Vagina (tissue), 2 donors: Measurements from ENCODE around the gene ZSCAN21. TPM values are rescaled to one million over a fixed set of nuclear protein-coding genes. Genes with fewer than 3 reads are reported as not detected.

Experiments
- DNase-seq, 2 donors: peaks; one replicate each; pipeline ENCODE4 v3.0.0-alpha.2; 2017; ENCODE audit errors: extremely low spot score in 2 of 2
- H3K27ac ChIP-seq: fragments of 200-600 bp; sonication (generic); one replicate; pipeline ENCODE4 v1.5.1; 2019
- H3K27me3 ChIP-seq: fragments of 200-600 bp; sonication (generic); one replicate; pipeline ENCODE4 v1.5.1; 2019
- H3K36me3 ChIP-seq, 2 donors: fragments of 200-600 bp; sonication (generic); one replicate each; pipeline ENCODE4 v1.5.1; 2017 to 2019
- H3K4me1 ChIP-seq: fragments of 200-600 bp; sonication (generic); one replicate; pipeline ENCODE4 v1.5.1; 2019
- H3K4me3 ChIP-seq, 2 donors: fragments of 200-600 bp; sonication (generic); 1 replicate in 1 of 2; 2 replicates in 1 of 2; pipeline ENCODE4 v1.5.1; 2016 to 2019
- H3K9me3 ChIP-seq: fragments of 200-600 bp; sonication (generic); one replicate; pipeline ENCODE4 v1.5.1; 2019
- CTCF ChIP-seq, 3 experiments: fragments of 450-650 bp in 2 of 3; fragments of 200-600 bp in 1 of 3; sonication (generic) in 1 of 3; IDR thresholded peaks; one replicate each; pipeline ENCODE4 v1.5.1; 2017 to 2019; ENCODE audit warnings: antibody characterized with exemption in 3 of 3, mild to moderate bottlenecking in 2 of 3, moderate library complexity in 2 of 3
- POLR2A ChIP-seq, 2 donors: fragments of 450-650 bp; IDR thresholded peaks; one replicate each; pipeline ENCODE4 v1.6.1; 2017; ENCODE audit warnings: antibody characterized with exemption in 2 of 2, mild to moderate bottlenecking in 2 of 2, moderate library complexity in 2 of 2
- POLR2AphosphoS5 ChIP-seq, 2 donors: sonication (generic); formaldehyde crosslinking; IDR thresholded peaks; one replicate each; pipeline ENCODE4 v1.9.0; 2017; ENCODE audit warnings: antibody characterized with exemption in 2 of 2, mild to moderate bottlenecking in 2 of 2, low read depth in 1 of 2; ENCODE audit not compliant: insufficient read depth in 1 of 2
- intact Hi-C: fragments of 100-400 bp; cut with DNase I; formaldehyde crosslinking; loops from one replicate; pipeline ENCODE4 v1.15.1; 2023
- total RNA-seq: library from RNA; depleted of rRNA; stranded (reverse); fragments of >200 nt; gene quantifications from one replicate; pipeline ENCODE4 v1.2.3, GENCODE V29; 2016

The ZSCAN21 gene
- total RNA-seq, 1 donor from 2014 or later, result 19.9 TPM

GRCh38 chr7:100093498-100093897, 43.9 kb downstream of the ZSCAN21 start:
- no peak overlapping the region for H3K27ac ChIP-seq
- H3K36me3 ChIP-seq, result peaks cover 8 to 73% of the 10 kb centered on the region in 2 donors
- no peak overlapping the region for H3K4me3 ChIP-seq

GRCh38 chr7:100093925-100094486, 44.4 kb downstream of the ZSCAN21 start:
- DNase-seq, result no peak
- Histone ChIP-seq H3K4me1 (peaks cover 19% of the 10 kb centered on the region), H3K27me3 (no peaks in the 10 kb centered on the region), H3K4me3 (no peak overlapping the region), H3K36me3 (peaks cover 8 to 78% of the 10 kb centered on the region in 2 donors), H3K9me3 (no peaks in the 10 kb centered on the region), H3K27ac (no peak overlapping the region)
- no peak for TF ChIP-seq CTCF (IDR thresholded peaks at IDR 0.05)
- TF ChIP-seq POLR2A (IDR thresholded peaks at IDR 0.05), result no peak
- TF ChIP-seq POLR2AphosphoS5 (IDR thresholded peaks at IDR 0.05; ENCODE audit: insufficient read depth in 1 of 2, low read depth in 1 of 2), result no peak
- intact Hi-C loops, result no loop called here

More at GRCh38 chr7:100093498-100093897, 43.9 kb downstream of the ZSCAN21 start:
- Histone ChIP-seq H3K9me3 (no peaks in the 10 kb centered on the region), H3K27me3 (no peaks in the 10 kb centered on the region), H3K4me1 (peaks cover 15% of the 10 kb centered on the region)
- intact Hi-C loops, result no loop called here
- no peak for DNase-seq
- TF ChIP-seq POLR2A (IDR thresholded peaks at IDR 0.05) (no peak), POLR2AphosphoS5 (IDR thresholded peaks at IDR 0.05; ENCODE audit: insufficient read depth in 1 of 2, low read depth in 1 of 2) (no peak)

GRCh38 chr7:100095289-100095688, 45.7 kb downstream of the ZSCAN21 start:
- H3K4me1 ChIP-seq, result peaks cover 19% of the 10 kb centered on the region
- no peak for DNase-seq
- no peak overlapping the region for H3K4me3 ChIP-seq
- H3K27me3 ChIP-seq, result no peaks in the 10 kb centered on the region
- TF ChIP-seq POLR2AphosphoS5 (IDR thresholded peaks at IDR 0.05; ENCODE audit: insufficient read depth in 1 of 2, low read depth in 1 of 2) (no peak), CTCF (IDR thresholded peaks at IDR 0.05) (no peak), POLR2A (IDR thresholded peaks at IDR 0.05) (no peak)
- H3K9me3 ChIP-seq, result no peaks in the 10 kb centered on the region
- peaks cover 8 to 84% of the 10 kb centered on the region in 2 donors for H3K36me3 ChIP-seq
- H3K27ac ChIP-seq, result no peak overlapping the region
- intact Hi-C loops, result no loop called here

GRCh38 chr7:100095704-100096103, 46.1 kb downstream of the ZSCAN21 start:
- H3K9me3 ChIP-seq, result no peaks in the 10 kb centered on the region
- H3K36me3 ChIP-seq, result peaks cover 8 to 84% of the 10 kb centered on the region in 2 donors
- no peaks in the 10 kb centered on the region for H3K27me3 ChIP-seq
- peaks cover 19% of the 10 kb centered on the region for H3K4me1 ChIP-seq
- no peak overlapping the region for H3K4me3 ChIP-seq
- TF ChIP-seq POLR2AphosphoS5 (IDR thresholded peaks at IDR 0.05; ENCODE audit: insufficient read depth in 1 of 2, low read depth in 1 of 2) (no peak), CTCF (IDR thresholded peaks at IDR 0.05) (no peak), POLR2A (IDR thresholded peaks at IDR 0.05) (no peak)
- H3K27ac ChIP-seq, result no peak overlapping the region
- no peak for DNase-seq
- intact Hi-C loops, result no loop called here

GRCh38 chr7:100098913-100099312, 49.3 kb downstream of the ZSCAN21 start:
- H3K27me3 ChIP-seq, result no peaks in the 10 kb centered on the region
- H3K27ac ChIP-seq, result no peak overlapping the region
- no peak for DNase-seq
- H3K4me1 ChIP-seq, result peaks cover 34% of the 10 kb centered on the region
- peaks cover 8 to 56% of the 10 kb centered on the region in 2 donors for H3K36me3 ChIP-seq
- TF ChIP-seq POLR2AphosphoS5 (IDR thresholded peaks at IDR 0.05; ENCODE audit: insufficient read depth in 1 of 2, low read depth in 1 of 2) (no peak), POLR2A (IDR thresholded peaks at IDR 0.05) (no peak), CTCF (IDR thresholded peaks at IDR 0.05) (no peak)
- H3K9me3 ChIP-seq, result no peaks in the 10 kb centered on the region
- H3K4me3 ChIP-seq, result no peak overlapping the region
- intact Hi-C loops, result no loop called here
